ENCODE data around the gene FAIM.

The FAIM gene

DNA sequence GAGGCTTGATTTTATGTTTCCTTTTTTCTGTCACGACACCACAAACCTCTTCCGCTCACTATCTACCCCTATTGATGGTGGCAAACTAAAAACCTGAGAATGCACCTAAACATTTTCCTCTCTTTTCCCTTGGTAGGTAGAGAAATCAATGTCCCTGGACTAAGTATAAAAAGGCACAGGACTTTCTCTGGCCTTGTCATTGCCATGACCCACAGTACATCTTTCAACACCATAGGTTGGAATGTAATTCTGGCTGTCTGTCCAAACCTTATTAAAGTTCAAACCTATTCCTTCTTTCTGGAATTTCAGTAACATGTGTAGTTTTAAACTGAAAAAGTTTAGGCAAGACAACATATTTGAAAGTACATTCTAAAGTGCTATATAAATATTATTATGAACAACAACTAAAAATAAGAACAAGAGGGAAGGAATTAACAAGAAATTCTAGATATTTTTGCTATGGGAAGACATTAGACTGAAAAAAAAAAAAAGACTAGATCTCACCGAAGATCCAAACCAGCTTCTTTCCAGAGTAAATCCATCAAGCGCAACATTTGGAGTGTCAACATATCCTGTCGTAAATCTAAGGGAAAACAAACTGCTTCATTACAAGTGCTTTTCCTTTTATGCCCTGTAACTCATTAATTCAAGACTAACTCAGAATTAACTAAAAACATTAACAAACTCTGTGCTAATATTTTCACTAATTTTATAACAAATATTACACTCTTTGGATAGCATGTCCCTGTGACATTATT lies 73.1 kb downstream of the FAIM start:
- no peak for DNase-seq
- H3K27me3 ChIP-seq (replicated peaks) = no peaks in the 10 kb centered on the region
- no peak overlapping the region for H3K27ac ChIP-seq
- no peak overlapping the region for H3K4me3 ChIP-seq (ENCODE audit: low read depth, low read length)
- no peaks in the 10 kb centered on the region for H3K36me3 ChIP-seq (replicated peaks)
- TF ChIP-seq, protein P1, sequence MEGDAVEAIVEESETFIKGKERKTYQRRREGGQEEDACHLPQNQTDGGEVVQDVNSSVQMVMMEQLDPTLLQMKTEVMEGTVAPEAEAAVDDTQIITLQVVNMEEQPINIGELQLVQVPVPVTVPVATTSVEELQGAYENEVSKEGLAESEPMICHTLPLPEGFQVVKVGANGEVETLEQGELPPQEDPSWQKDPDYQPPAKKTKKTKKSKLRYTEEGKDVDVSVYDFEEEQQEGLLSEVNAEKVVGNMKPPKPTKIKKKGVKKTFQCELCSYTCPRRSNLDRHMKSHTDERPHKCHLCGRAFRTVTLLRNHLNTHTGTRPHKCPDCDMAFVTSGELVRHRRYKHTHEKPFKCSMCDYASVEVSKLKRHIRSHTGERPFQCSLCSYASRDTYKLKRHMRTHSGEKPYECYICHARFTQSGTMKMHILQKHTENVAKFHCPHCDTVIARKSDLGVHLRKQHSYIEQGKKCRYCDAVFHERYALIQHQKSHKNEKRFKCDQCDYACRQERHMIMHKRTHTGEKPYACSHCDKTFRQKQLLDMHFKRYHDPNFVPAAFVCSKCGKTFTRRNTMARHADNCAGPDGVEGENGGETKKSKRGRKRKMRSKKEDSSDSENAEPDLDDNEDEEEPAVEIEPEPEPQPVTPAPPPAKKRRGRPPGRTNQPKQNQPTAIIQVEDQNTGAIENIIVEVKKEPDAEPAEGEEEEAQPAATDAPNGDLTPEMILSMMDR (IDR thresholded peaks at IDR 0.05; ENCODE audit: low read depth, low read length, missing control alignments) = no peak
- in situ Hi-C loops (cut with HindIII; ENCODE audit: low pct_ligation_motif_present, low sequenced_read_pairs) = loop anchor here (25.0 kb wide), 1 partner anchor 231 kb away; no protein-coding TSS in a partner anchor

DNA sequence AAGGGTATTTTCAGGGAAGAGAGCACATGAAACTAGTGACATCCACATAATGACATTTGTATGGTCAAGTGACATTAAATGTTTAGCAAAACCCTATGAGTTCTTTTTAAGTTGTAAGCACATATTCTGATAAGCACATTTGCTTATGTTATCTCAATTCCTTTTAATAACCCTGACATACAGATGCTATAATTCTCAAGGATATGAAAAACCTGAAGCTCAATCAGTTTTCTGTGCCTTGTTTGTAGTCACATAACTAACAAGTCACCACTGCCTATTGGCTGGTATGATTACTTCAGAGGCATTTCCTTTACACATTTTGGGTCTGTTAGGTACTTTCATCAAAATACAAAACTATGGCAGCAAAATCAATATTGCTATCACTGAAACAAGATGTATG lies 74.1 kb downstream of the FAIM start:
- no peaks in the 10 kb centered on the region for H3K27me3 ChIP-seq (replicated peaks)
- H3K27ac ChIP-seq = no peak overlapping the region
- TF ChIP-seq, protein P1 (IDR thresholded peaks at IDR 0.05; ENCODE audit: low read depth, low read length, missing control alignments) = no peak
- in situ Hi-C loops (cut with HindIII; ENCODE audit: low pct_ligation_motif_present, low sequenced_read_pairs) = loop anchor here (25.0 kb wide), 1 partner anchor 230 kb away; no protein-coding TSS in a partner anchor
- H3K36me3 ChIP-seq (replicated peaks) = no peaks in the 10 kb centered on the region
- DNase-seq = no peak
- no peak overlapping the region for H3K4me3 ChIP-seq (ENCODE audit: low read depth, low read length)

All from brain microvascular endothelial cell (primary cell).